ENCODE measurements around the gene DOK3. TPM values are rescaled to one million over a fixed set of nuclear protein-coding genes. Genes with fewer than 3 reads are reported as not detected.

The DOK3 gene
- total and polyA plus RNA-seq, 2 of the 13 experiments (the other 11 are each of a cell fraction or from before 2014, with no cell fraction given) = 1.4 to 1.5 TPM

DNA sequence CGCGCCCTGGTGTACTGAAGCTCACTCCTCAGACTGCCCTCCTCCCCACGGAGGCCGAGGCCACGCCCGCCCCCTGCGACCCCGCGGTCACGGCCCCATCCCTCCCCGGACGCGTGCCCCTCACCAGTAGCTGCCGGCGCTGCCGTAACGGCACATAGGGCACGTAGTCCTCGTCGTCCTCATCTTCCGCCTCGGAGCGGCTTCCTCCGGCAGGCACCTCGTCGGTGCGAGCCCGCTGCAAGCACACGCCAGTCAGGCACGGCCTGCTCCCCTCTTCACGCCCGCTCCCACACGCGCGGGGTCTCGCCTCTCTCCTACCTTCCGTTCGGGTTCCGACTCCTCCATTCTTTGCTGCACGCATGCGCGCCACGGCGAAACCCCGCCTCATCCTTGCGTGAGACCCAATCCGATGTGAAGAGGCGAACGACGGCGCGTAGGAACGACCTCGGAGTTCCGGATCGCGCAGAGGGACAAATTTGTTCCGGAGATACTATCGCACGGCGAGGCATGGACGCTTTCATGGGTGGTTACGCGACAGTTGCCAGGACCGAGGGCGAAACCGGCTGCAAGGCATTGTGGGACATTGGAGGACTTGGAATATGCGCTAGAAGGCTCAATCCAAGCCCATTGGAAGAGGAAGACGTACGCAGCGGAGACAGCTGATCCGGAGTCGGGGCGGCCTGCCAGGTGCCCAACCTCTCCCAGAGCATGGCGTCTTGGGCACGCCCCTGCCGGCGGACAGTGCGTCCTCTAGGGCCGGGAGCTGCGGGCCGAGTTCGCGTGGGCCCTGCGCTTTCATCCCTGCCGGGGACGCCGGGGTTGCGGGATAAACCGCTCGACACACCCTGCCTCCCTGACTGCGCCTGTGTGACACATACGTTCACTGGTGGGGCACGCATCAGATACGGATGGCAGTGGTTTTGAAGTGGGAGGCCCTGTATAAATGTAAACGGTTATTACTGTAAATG is 7.3 kb upstream of the DOK3 start, which contains the start of gene DDX41 (continued):
- TF ChIP-seq ZNF318 (CRISPR knock-in tag; IDR thresholded peaks at IDR 0.05) = no peak; the same call in 1 of the 2 replicates
- 0 out of 2 replicates have a peak, but pooled peaks have one; percentile 71 for TF ChIP-seq ZBTB3 (CRISPR knock-in tag; IDR thresholded peaks at IDR 0.05; ENCODE audit: borderline replicate concordance, low read depth)
- peak; percentile 82 for TF ChIP-seq MED1 (CRISPR knock-in tag; IDR thresholded peaks at IDR 0.05)
- TF ChIP-seq, protein P1, sequence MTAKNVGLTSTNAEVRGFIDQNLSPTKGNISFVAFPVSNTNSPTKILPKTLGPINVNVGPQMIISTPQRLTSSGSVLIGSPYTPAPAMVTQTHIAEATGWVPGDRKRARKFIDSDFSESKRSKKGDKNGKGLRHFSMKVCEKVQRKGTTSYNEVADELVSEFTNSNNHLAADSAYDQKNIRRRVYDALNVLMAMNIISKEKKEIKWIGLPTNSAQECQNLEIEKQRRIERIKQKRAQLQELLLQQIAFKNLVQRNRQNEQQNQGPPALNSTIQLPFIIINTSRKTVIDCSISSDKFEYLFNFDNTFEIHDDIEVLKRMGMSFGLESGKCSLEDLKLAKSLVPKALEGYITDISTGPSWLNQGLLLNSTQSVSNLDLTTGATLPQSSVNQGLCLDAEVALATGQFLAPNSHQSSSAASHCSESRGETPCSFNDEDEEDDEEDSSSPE (CRISPR knock-in tag; IDR thresholded peaks at IDR 0.05) = peak; percentile 92
- no peak; the same call in 1 of the 2 replicates for TF ChIP-seq ZNF263 (CRISPR knock-in tag; IDR thresholded peaks at IDR 0.05)
- peak; percentile 89 for TF ChIP-seq ZNF331 (CRISPR knock-in tag; IDR thresholded peaks at IDR 0.05)
- peak; percentile 68 for TF ChIP-seq PPARG (CRISPR knock-in tag; conservative IDR thresholded peaks at IDR 0.05)
- TF ChIP-seq TBP (CRISPR knock-in tag; IDR thresholded peaks at IDR 0.05) = no peak
- TF ChIP-seq ATM (IDR thresholded peaks at IDR 0.05; ENCODE audit: borderline replicate concordance) = no peak
- TF ChIP-seq HES4 (CRISPR knock-in tag; IDR thresholded peaks at IDR 0.05; ENCODE audit: borderline replicate concordance) = peak; percentile 45; the same call in 1 of the 2 replicates
- TF ChIP-seq ZBTB26 (CRISPR knock-in tag; IDR thresholded peaks at IDR 0.05; ENCODE audit: borderline replicate concordance) = peak; percentile 31; the same call in 1 of the 2 replicates
- TF ChIP-seq RXRB (CRISPR knock-in tag; IDR thresholded peaks at IDR 0.05; ENCODE audit: borderline replicate concordance) = peak; percentile 68
- peak; percentile 80; the same call in 1 of the 2 replicates for TF ChIP-seq KLF13 (CRISPR knock-in tag; IDR thresholded peaks at IDR 0.05)
- TF ChIP-seq ZNF431 (CRISPR knock-in tag; IDR thresholded peaks at IDR 0.05; ENCODE audit: borderline replicate concordance, low read depth) = 0 out of 2 replicates have a peak, but pooled peaks have one; percentile 56
- TF ChIP-seq GMEB2 (CRISPR knock-in tag; IDR thresholded peaks at IDR 0.05; ENCODE audit: low read depth) = peak; percentile 94
